Thyroid gland (tissue), 4 donors: ENCODE results near the gene INPP5F.

Source experiments
- CTCF ChIP-seq, 6 experiments: fragments of 200-600 bp in 3 of 6; fragments of 450-650 bp in 3 of 6; sonication (generic) in 3 of 6; IDR thresholded peaks; one replicate each; pipeline ENCODE4 v1.5.1; 2016 to 2019; ENCODE audit warnings: antibody characterized with exemption in 6 of 6, mild to moderate bottlenecking in 2 of 6, inconsistent platforms in 1 of 6, moderate library complexity in 1 of 6
- POLR2A ChIP-seq, 2 donors: fragments of 450-650 bp; IDR thresholded peaks; one replicate each; pipeline ENCODE4 v1.6.1; 2017; ENCODE audit warnings: antibody characterized with exemption in 2 of 2, mild to moderate bottlenecking in 2 of 2, moderate library complexity in 1 of 2

GRCh38 chr10:119796039-119796438, 70.2 kb downstream of the INPP5F start:
- TF ChIP-seq CTCF (IDR thresholded peaks at IDR 0.05) (no peak), POLR2A (IDR thresholded peaks at IDR 0.05) (no peak)
